GM18870 (cell line): ENCODE results near the gene GGN.
"Not testable (repeated sequence)": the region's sequence is repeated elsewhere in the genome, so short reads cannot be mapped to it uniquely, and the experiment has no call there.

ENCODE experiments used
- ATAC-seq: cut with Tn5 transposase; IDR thresholded peaks from one replicate; pipeline ENCODE4 v1.9.1; 2021; ENCODE audit warnings: moderate library complexity; ENCODE audit not compliant: unreplicated experiment

GGN gene

GRCh38 chr19:38387550-38388348 is at the start of gene GGN:
TSS of gene GGN (minus strand) at chr19:38388034. CDS start at chr19:38387261, 773 bp downstream.
- ATAC-seq = no peak

GRCh38 chr19:38437295-38437694 is 49.5 kb upstream of the GGN start:
- no peak for ATAC-seq

- no peak for ATAC-seq
Measured at GRCh38 chr19:38434549-38435051, 46.8 kb upstream of the GGN start.

- no peak for ATAC-seq
Measured at GRCh38 chr19:38433268-38433733, 45.5 kb upstream of the GGN start, which contains the start of gene RYR1. TSS of gene RYR1 (plus strand) at chr19:38433691. CDS start at chr19:38433830, 139 bp downstream.

- no peak for ATAC-seq
Measured at GRCh38 chr19:38430931-38431330, 43.1 kb upstream of the GGN start.

GRCh38 chr19:38429811-38430156 is 42.0 kb upstream of the GGN start:
- no peak for ATAC-seq

- no peak for ATAC-seq
Measured at GRCh38 chr19:38429055-38429810, 41.4 kb upstream of the GGN start.

GRCh38 chr19:38427035-38427677 is 39.3 kb upstream of the GGN start:
- not testable (repeated sequence) for ATAC-seq

GRCh38 chr19:38425810-38426466 is 38.1 kb upstream of the GGN start, which contains the start of gene RASGRP4:
TSS of gene RASGRP4 (minus strand) at chr19:38426219. CDS start at chr19:38426091, 128 bp downstream.
- no peak for ATAC-seq

- no peak for ATAC-seq
Measured at GRCh38 chr19:38425222-38425809, 37.5 kb upstream of the GGN start.

- ATAC-seq = no peak
Measured at GRCh38 chr19:38424272-38424671, 36.4 kb upstream of the GGN start.

- ATAC-seq = no peak
Measured at GRCh38 chr19:38422438-38422837, 34.6 kb upstream of the GGN start.

- no peak for ATAC-seq
Measured at GRCh38 chr19:38421856-38422255, 34.0 kb upstream of the GGN start.

- ATAC-seq = no peak
Measured at GRCh38 chr19:38420935-38421334, 33.1 kb upstream of the GGN start.

GRCh38 chr19:38417544-38418506 is 30.0 kb upstream of the GGN start:
- no peak for ATAC-seq

- ATAC-seq = no peak
Measured at GRCh38 chr19:38417146-38417543, 29.3 kb upstream of the GGN start.

- no peak for ATAC-seq
Measured at GRCh38 chr19:38413416-38413815, 25.6 kb upstream of the GGN start.

GRCh38 chr19:38412961-38413360 is 25.1 kb upstream of the GGN start:
- no peak for ATAC-seq

GRCh38 chr19:38412491-38412890 is 24.7 kb upstream of the GGN start:
- ATAC-seq = no peak
